Stimulated activated CD4-positive, alpha-beta T cell treated with anti-CD3 and anti-CD28 coated beads, TNF-alpha, amount 100 ng/mL, for 1 hour (primary cell): ENCODE measurements around the gene FAM241A.
"Not testable (repeated sequence)": the region's sequence is repeated elsewhere in the genome, so short reads cannot be mapped to it uniquely, and the experiment has no call there.

Experiments
- DNase-seq, 3 donors: peaks; one replicate each; pipeline ENCODE4 v3.0.0-alpha.2; 2020; ENCODE audit warnings: low read depth in 3 of 3, low spot score in 1 of 3

FAM241A gene

DNA sequence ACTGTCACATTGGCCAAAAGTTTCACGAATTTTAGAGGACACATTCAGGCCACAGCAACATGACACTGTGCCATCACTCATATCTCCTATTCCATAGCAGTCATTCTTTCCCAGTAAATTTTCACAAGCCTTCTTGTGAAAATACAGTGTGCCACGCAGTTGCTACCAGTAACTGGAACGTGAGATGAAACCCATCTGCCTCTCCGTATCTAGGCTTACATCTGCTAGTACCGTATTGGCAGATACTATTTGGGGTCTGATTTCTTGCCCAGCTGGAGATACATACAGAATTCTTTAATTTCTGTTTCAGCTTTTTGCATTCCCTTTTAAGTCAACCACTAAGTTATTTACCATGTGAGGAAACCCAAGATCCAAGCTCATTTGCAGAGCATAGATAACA is 8.7 kb upstream of the FAM241A start:
- DNase-seq, result no peak

DNA sequence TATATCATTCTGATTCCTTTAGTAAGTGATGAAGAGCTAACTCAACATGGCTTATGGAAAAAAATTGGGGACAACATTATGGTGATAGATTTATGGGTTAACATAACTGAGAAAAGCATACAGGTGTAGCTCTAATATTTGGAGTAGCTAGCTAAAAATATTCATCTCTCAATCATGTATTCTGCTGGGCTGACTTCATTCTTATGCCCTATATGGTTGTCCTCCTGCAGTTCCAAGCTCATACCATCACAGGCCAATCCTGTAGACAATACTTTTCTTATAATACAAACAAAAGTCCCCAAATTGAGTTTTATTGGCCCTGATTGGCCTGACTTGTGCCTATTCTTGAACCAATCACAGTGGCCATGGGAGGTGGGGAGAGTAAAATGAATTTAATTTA is 6.7 kb upstream of the FAM241A start:
- DNase-seq, result no peak

DNA sequence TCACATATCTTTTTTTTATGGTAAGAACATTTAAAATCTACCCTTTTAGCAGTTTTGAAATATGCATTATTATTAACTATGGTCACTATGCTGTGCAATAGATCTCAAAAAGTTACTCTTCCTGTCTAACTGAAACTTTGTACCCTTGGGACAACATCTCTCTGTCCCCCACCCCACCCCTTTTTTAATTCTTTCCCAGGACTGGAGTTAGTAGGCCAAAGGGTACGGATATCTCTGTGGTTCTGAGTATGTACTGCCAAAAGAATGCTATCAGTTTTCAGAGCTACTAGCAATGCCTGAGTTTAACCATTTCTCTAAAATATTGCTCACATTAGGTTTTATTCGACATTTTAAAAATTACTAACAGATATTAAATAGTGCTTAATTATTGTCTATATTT is 4.7 kb upstream of the FAM241A start:
- no peak for DNase-seq

DNA sequence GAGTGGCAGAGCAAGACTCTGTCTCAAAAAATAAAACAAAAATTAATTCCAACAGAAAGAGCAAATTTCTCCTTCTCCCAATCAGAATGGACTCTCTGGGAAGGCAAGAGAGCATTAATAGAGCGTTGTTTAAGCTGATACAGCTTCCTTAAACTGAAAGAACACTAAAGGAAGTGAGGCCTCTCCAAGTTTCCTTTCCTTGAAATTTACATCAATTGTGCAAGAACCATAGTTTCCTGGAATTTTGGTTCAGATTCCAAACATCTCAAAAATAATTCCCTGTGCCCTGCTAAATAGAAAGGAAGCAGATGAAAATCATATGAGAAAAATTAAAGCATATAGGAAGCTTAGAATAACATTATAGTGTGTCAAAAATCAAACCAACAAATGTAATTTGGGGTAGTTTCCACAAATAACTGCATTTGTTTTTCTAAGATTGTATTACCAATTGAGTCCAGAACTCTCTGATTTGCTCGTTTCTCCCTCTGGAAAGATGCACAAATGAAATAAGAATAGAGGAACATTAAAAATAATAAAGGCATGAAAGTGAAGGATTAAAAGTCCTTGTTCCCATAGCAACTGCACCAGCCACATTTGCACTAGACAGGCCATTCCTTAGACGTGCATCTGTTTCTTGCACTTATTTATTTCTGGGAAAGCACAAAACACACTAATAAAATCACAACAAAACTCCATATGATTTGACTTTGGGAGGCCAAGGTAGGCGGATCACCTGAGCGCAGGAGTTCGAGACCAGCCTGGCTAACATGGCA is 3.7 kb upstream of the FAM241A start:
- no peak for DNase-seq

DNA sequence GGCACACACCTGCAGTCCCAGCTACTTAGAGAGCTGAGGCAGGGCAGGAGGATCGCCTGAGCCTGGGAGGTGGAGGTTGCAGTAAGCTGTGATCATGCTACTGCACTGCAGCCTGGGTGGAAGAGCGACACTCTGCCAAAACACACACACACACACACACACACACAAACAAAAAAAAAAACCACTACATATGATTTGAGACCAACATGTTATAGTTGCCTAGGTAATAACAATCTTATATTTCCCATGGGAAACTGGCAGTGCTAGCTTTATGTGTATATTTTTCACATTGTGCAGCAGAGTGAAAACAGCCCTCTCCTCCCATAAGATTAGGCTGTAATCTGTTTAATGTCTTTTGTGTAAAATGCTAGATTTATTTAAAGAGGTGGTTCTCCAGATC is 3.1 kb upstream of the FAM241A start:
- DNase-seq, result no peak

DNA sequence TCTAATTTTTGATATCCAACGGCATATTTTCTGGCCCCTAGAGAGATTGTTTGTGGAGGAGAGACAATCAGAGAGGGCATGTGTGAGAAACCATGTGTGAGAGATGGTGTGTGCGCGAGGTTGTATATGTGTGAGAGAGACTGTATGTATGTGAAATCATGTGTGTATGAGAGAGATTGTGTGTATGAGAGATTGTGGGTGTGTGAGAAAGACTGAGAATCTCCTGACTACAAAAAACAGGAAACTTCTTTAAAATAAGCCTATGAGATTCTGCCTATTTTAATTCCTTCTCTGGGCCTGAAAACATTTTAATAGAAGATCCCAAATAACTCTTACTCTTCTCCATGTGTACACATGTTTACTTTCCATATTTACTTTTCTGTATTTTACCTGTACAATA is 1.5 kb upstream of the FAM241A start:
- no peak for DNase-seq

DNA sequence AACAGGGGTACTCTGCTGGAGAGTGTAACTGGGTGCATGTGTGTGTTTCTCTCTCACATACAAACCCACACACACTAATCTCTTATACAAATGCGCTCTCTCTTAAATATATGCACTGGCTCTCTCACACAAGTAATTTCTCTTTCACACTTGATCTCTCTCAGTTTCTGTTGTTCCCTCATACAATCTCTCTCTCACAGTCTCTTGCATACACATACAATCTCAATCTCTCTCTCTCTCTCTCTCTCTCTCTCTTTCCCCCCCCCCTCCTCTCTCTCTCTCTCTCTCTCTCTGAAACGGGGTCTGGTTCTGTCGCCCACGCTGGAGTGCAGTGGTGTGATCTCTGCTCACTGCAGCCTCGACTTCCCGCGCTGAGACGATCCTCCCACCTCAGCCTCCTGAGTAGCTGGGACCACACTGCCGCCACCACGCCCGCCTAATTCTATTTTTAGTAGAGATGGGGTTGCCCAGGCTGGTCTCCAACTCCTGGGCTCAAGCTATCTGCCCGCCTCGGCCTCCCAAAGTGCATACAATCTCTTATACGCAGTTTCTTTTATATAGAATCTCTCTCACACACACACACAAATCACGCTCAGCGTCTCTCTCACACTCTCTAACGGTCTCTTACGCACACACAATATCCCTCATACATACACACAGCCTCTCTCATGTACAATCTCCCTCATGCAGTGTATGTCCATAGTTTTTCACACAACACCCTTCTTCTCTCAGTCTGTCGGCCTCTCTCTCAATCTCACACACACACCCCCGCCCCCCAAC is 518 bp upstream of the FAM241A start:
- no peak for DNase-seq

DNA sequence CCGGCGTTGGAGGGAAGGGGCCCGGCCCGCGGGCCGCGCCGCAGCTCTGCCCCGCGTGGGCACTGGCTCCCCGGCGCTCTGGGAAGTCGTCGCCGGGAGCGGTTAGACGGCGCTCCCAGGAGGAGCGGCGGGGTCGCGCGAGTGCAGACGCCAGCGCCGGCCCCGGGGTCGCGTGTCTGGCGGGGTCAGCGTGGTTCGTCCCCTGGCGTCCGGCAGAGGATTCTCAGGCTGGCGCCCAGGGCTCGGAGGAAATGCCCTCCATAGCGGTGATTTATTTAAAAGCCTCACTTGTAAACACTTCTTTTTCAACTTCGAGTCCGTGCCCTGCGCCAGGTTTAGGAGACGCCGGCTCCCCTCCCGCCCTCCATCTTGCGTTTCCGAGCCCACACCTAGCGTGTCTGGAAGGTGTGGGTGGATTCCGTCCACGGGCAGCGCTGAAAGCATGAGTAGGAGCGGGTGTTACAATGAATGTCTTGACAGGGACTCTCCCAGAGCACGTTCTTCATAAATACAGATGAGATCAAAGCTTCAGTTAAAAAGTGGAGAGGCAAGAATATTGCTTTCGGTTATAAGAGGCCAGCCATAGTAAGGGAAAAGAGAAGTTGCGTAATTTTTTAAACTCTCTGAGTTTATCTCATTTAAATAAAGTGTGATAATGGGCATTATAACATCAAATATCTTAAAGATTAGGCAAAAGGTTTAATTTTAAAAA is 692 bp downstream of the FAM241A start:
- peak; percentile 21 to 63 (median 34) for DNase-seq

DNA sequence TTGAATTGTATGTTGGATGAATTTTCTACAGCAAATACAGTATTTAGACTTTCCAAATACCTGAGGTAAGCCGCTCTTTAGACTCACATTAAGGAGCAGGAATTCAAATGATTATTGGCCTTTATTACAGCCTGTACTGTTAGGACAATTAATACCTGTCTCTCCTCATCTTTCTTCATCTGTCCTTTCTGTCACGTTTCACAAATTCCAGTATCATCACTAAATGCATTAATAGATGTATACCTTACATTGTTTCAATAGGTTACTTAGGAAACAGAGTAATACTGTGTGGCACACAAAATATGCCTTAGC is 1.2 kb downstream of the FAM241A start:
- no peak for DNase-seq

DNA sequence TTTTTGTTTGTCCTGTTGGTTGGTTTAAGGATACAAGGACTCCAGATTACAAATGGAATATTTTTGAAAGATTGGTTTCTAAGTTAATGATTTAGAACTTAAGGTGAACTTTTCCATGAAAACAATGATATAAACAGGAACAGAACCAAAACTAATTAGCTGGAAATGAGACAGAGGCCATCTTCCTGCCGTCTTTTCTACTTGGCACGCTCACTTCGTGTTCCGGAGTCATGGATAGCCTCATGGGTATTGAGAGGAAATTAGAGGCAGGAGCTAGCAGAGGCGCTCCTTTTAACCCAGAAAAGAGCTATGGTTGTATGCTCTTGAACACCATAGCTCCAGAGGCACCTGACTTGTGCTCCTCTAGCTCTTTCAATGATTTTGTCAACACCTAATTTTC is 2.4 kb downstream of the FAM241A start:
- DNase-seq, result no peak

DNA sequence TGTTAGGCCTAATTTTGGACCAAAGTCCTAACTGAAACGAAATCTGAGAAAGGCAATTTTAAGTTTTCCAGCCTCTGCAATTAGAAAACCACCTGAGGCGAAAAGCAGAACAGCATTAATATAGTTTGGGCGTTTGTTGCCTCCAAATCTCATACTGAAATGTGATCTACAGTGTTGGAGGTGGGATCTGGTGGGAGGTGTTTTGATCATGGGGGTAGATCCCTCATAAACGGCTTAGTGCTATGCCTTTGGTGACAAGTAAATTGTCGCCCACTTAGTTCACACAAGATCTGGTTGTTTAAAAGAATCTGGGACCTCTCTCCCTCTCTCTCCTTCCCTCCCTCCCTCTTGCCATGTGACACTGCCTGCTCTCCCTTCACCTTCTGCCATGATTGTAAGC is 5.7 kb downstream of the FAM241A start:
- DNase-seq, result no peak

DNA sequence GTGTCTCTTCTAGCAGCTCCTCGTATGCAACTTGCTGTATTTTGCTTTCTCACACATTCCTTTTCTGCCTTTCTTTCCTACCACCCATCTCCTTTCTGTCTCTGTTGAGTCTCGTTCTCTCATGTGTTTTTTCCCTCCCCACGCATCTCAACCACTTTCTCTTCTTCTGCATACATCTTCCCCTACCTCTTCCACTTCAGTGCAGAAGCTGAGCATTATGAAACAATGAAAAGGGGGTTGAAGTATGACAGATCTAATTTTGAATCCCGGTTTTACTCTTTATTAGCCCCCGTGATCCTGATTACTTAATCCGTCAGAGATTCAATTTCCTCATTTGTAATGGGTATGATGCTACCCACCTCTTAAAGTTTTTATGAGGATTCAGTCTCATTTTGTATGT is 7.3 kb downstream of the FAM241A start:
- DNase-seq, result no peak

DNA sequence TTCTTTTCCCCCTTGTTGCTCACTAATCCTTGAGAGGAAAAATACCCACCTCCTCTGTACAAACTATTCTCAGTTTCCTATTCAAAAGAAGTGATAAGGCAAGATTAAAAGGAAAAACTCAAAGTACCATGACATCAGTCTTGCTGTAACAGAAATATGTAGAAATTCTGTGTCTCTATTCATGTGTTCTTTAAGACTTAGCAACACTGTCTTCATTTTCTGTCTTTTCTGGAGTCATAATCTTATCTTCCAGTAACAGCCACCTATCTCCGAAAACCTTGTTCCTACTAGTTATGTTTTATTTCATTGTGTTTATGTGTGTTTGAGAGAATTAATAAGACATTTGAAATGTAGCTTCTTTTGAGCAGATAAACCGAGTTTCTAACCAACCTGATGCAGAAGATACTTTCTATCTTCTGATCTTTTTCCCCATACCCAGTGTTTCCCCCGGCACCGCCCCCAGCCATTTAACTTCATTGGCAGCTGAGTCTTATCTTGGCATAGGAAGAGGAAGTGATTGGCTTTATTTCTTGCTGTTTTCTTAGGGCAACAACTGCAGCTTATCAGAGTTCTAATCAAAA is 8.0 kb downstream of the FAM241A start:
- no peak for DNase-seq

DNA sequence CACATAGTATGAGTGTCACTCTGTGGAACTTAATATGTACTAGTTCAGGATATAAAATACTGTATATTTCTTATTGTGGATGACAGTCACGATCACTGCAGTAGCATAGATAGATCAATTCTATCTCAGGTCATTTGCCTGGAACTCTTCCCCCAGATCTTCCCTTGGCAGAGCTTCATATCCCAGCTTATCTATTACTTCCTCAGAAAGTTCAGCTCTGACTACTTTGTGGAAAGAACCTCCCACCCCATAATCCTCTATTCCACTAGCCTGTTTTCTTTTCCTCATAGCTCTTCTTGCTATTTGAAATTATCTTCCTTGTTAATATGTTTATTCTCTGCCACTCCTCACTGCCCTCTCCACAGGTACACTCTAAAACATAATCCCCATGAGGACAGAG is 10.9 kb downstream of the FAM241A start:
- no peak for DNase-seq

DNA sequence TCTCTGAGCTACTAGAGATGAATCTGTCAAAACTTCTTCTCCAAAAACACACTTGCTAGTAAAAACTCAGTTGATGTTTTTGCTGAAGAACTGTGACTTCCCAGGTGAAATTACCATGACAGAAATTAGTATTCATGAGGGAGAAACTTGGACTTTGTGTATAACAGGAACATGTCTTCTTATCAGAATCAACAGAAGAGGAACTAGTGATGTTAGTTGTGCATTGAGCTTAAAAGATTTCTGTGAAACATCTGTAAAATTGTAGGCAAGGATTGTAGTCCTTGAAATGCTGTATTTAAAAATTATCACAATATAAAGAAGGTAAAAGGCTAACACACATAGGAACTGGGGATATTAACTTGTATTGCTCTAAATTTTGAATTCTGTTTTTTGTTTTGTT is 11.3 kb downstream of the FAM241A start:
- no peak for DNase-seq

DNA sequence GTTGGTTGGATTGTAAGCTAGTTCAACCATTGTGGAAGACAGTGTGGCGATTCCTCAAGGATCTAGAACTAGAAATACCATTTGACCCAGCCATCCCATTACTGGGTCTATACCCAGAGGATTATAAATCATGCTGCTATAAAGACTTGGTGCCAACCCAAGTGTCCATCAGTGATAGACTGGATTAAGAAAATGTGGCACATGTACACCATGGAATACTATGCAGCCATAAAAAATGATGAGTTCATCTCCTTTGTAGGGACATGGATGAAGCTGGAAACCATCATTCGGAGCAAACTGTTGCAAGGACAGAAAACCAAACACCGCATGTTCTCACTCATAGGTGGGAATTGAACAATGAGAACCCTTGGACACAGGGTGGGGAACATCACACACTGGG is 18.5 kb downstream of the FAM241A start:
- DNase-seq, result not testable (repeated sequence)

DNA sequence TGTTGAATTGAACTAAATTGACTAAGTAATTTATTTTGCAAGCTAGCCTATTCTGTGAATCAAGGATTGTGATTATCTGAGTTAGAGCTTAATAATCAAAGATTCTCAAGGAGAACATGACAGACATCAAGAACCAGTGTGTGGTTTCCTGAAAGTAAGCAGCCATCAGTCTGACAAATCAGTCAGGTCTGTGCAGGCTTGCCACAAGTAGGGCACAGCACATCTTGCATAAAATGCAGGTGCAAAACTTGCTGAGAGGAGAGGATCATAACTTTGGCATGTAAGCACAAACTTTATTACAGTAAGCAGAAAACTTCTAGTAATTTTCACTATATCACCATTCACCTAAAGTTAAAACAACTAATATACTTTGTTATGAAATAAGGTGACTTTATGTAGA is 22.5 kb downstream of the FAM241A start:
- DNase-seq, result no peak

DNA sequence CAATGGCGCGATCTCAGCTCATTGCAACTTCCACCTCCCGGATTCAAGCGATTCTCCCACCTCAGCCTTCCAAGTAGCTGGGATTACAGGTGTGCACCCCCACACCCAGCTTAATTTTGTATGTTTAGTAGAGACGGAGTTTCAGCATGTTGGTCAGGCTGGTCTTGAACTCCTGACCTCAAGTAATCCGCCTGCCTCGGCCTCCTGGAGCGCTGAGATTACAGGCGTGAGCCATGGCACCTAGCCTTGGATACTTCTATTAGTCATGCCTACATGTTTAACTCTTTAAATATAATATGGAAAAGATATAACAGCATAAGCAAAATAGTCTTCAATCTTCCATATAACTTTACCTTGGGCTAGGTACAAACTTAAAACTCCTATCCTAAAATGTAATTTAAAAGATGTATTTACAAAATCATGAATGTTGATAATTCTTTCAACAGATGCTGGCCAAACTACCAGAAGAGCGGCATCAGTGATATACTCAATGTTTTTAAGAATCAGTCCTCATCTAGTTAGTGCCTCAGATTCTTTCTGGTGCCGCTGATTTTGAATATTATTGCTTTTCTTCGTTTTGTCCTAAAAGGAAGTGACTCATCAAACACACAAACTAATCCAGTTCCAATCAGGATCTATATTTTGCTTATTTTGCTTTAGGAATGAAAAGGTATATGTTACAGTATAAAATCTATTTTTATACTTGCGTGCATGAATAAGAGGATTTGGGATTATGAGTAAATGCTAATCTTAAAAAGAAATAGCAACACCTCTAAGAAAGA is 23.7 kb downstream of the FAM241A start:
- DNase-seq, result no peak

DNA sequence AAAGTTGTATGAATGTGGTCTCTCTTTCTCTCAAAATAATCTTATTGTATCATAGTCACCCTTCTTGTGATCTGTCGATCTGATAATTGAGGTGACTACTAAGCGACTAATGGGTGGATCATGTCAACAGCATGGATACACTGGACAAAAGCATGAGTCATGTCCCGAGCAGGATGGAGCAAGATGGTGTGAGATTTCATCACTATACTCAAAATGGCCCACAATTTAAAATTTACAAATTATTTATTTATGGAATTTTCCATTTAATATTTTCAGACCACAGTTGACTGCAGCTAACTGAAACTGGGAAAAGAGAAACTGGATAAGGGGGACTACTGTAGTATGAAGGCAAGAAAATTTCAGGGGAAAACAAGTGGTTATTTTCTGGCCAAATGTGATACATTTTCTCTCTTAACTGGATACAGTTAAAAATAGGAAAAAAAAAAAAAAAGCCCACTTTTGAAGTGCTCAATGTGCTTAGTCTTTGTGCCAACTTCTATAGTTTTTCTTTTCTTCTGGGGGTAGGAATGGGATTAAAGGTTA is 25.3 kb downstream of the FAM241A start:
- DNase-seq, result no peak

DNA sequence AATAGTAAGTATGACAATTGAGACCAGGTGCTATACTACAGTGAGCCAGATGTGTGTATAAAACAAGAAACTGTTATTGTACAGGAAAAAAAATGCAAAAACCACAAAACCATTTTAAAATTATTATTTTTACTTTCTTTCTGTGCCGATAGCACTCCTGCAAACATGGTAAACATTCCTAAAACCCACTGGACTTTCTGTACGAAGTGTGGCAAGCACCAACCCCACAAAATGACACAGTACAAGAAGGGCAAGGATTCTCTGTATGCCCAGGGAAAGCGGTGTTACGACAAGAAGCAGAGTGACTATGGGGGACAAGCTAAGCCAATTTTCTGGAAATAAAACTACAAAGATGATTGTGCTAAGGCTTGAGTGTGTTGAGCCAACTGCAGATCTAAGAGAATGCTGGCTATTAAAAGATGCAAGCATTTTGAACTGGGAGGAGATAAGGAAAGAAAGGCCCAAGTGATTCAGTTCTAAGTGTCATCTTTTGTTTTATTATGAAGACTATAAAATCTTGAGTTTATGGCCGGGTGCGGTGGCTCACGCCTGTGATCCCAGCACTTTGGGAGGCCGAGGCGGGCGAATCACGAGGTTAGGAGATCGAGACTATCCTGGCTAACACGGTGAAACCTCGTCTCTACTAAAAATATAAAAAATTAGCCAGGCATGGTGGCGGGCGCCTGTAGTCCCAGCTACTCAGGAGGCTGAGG is 26.0 kb downstream of the FAM241A start:
- not testable (repeated sequence) for DNase-seq
